GM06990 (cell line): ENCODE results near the gene TRHDE.
"Not testable (repeated sequence)": the region's sequence is repeated elsewhere in the genome, so short reads cannot be mapped to it uniquely, and the experiment has no call there.

Experiments
- DNase-seq: peaks from one replicate; pipeline ENCODE4 v3.0.0-alpha.2; 2011; ENCODE audit not compliant: insufficient read length; ENCODE audit errors: extremely low read depth
- H3K27me3 ChIP-seq: replicated peaks from 2 replicates; pipeline ENCODE4 v1.6.0; 2011; ENCODE audit warnings: low read length; ENCODE audit not compliant: control insufficient read depth, insufficient read depth
- H3K36me3 ChIP-seq: 2 replicates; pipeline ENCODE4 v1.5.1; 2011; ENCODE audit warnings: low read length; ENCODE audit not compliant: control insufficient read depth, insufficient read depth
- H3K4me3 ChIP-seq: replicated peaks from 2 replicates; pipeline ENCODE4 v1.5.1; 2011; ENCODE audit warnings: low read depth, mild to moderate bottlenecking, control low read depth, low read length
- CTCF ChIP-seq: IDR thresholded peaks from 2 replicates; pipeline ENCODE4 v1.5.1; 2011; ENCODE audit warnings: low read length, control low read depth, mild to moderate bottlenecking, inconsistent platforms; ENCODE audit not compliant: insufficient read depth, poor library complexity, severe bottlenecking

Gene TRHDE

DNA sequence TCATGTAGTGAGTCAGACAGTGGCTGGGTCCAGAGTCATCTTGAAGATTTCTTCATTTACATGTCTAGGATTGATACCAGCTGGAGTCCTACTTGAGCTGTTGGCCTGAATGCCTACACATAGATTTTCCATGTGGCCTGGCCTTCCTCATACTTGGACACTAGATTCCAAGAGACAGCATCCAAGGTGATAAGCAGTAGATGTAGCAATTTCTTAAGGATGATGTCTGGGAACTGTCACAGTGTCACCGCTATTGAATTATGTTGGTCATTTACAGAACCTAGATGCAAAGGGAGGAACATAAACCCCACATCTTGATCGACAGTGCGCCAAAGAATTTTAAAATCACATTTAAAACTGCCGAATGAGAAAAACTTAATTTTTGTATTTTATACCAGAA is 412.3 kb downstream of the TRHDE start:
- H3K36me3 ChIP-seq, result no peaks in the 10 kb centered on the region
- no peak overlapping the region for H3K4me3 ChIP-seq
- DNase-seq, result no peak
- TF ChIP-seq CTCF, result no peak
- no peaks in the 10 kb centered on the region for H3K27me3 ChIP-seq

GRCh38 chr12:72692338-72692737 is 420.2 kb downstream of the TRHDE start:
- H3K4me3 ChIP-seq, result no peak overlapping the region
- no peaks in the 10 kb centered on the region for H3K36me3 ChIP-seq
- DNase-seq, result no peak
- H3K27me3 ChIP-seq, result no peaks in the 10 kb centered on the region
- no peak for TF ChIP-seq CTCF

DNA sequence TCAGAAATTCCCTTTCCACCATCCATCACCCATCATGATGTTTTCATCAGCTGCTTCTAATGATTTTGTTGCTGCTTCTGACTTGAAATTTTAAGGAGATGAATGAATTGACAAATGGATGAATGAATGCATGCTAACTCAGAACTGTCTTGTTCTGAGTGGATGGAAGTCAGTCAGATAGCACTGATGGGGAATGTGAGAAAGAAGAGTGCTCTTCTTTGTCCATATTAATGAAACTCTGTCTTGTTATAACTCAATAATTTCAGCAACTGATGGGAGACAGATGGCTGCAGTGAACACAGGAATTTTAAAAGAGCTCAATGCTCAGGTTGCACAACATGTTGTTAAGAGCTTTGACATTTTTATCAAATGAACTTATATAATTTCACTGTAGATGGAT is 422.0 kb downstream of the TRHDE start:
- Histone ChIP-seq H3K36me3 (no peaks in the 10 kb centered on the region), H3K27me3 (no peaks in the 10 kb centered on the region), H3K4me3 (no peak overlapping the region)
- DNase-seq, result no peak
- no peak for TF ChIP-seq CTCF

- no peak for DNase-seq
- TF ChIP-seq CTCF, result no peak
- Histone ChIP-seq H3K27me3 (no peaks in the 10 kb centered on the region), H3K36me3 (no peaks in the 10 kb centered on the region), H3K4me3 (no peak overlapping the region)
These were observed 427.2 kb downstream of the TRHDE start for GRCh38 chr12:72699362-72699761.

GRCh38 chr12:72712025-72712424 is 439.9 kb downstream of the TRHDE start:
- DNase-seq, H3K36me3 ChIP-seq, H3K4me3 ChIP-seq, H3K27me3 ChIP-seq: not testable (repeated sequence)

GRCh38 chr12:72716221-72716620 is 444.1 kb downstream of the TRHDE start:
- DNase-seq, result no peak
- TF ChIP-seq CTCF, result no peak

More at GRCh38 chr12:72716221-72716620, 444.1 kb downstream of the TRHDE start:
- Histone ChIP-seq H3K36me3 (no peaks in the 10 kb centered on the region), H3K27me3 (no peaks in the 10 kb centered on the region), H3K4me3 (no peak overlapping the region)
